OCI-LY1 (cell line): ENCODE data around the gene MARK3.

Experiments used
- H2AFZ ChIP-seq: fragments of 200-600 bp; sonication (generic), shearing (Covaris generic); 2 replicates; pipeline ENCODE4 v1.6.0; 2014; ENCODE audit warnings: antibody characterized with exemption, mild to moderate bottlenecking, low read length
- H3F3A ChIP-seq: fragments of 200-600 bp; sonication (generic), shearing (Covaris generic); 2 replicates; pipeline ENCODE4 v1.6.0; 2014; ENCODE audit warnings: mild to moderate bottlenecking, antibody characterized with exemption, low read length, moderate library complexity; ENCODE audit not compliant: insufficient read depth
- H3K27ac ChIP-seq: fragments of 200-600 bp; sonication (generic); 2 replicates; pipeline ENCODE4 v1.5.1; 2014; ENCODE audit warnings: low read length, mixed run types, mild to moderate bottlenecking, low read depth; ENCODE audit not compliant: poor library complexity, severe bottlenecking
- H3K27me3 ChIP-seq: fragments of 200-600 bp; sonication (generic); 2 replicates; pipeline ENCODE4 v1.6.0; 2014; ENCODE audit warnings: antibody characterized with exemption, mild to moderate bottlenecking, low read length, moderate library complexity; ENCODE audit not compliant: insufficient read depth
- H3K36me3 ChIP-seq: fragments of 200-600 bp; sonication (generic); 2 replicates; pipeline ENCODE4 v1.6.1; 2014; ENCODE audit warnings: mild to moderate bottlenecking, antibody characterized with exemption, low read length, moderate library complexity, mixed read lengths; ENCODE audit not compliant: insufficient read depth
- H3K4me1 ChIP-seq: fragments of 200-600 bp; sonication (generic); 2 replicates; pipeline ENCODE4 v1.5.1; 2014; ENCODE audit warnings: mild to moderate bottlenecking, low read length, moderate library complexity; ENCODE audit not compliant: insufficient read depth, severe bottlenecking
- H3K4me2 ChIP-seq: fragments of 200-600 bp; sonication (generic), shearing (Covaris generic); 2 replicates; pipeline ENCODE4 v1.6.1; 2014; ENCODE audit warnings: low read length
- H3K4me3 ChIP-seq: fragments of 200-600 bp; sonication (generic); 2 replicates; pipeline ENCODE4 v1.5.1; 2014; ENCODE audit warnings: low read length, low read depth, mild to moderate bottlenecking, mixed read lengths; ENCODE audit not compliant: poor library complexity, severe bottlenecking
- H3K79me2 ChIP-seq: fragments of 200-600 bp; shearing (Covaris generic); 2 replicates; pipeline ENCODE4 v1.6.1; 2016; ENCODE audit warnings: mixed run types, low read length, mixed read lengths; ENCODE audit not compliant: insufficient read depth
- H3K9ac ChIP-seq: fragments of 200-600 bp; sonication (generic), shearing (Covaris generic); 2 replicates; pipeline ENCODE4 v1.6.1; 2014; ENCODE audit warnings: mild to moderate bottlenecking, low read length, mixed read lengths
- H3K9me2 ChIP-seq: fragments of 200-600 bp; sonication (generic), shearing (Covaris generic); 2 replicates; pipeline ENCODE4 v1.6.1; 2014; ENCODE audit warnings: low read depth, mild to moderate bottlenecking, low read length, mixed read lengths
- H3K9me3 ChIP-seq: fragments of 200-600 bp; shearing (Covaris generic); 2 replicates; pipeline ENCODE4 v1.6.1; 2014; ENCODE audit warnings: low read length, mixed read lengths
- H4K20me1 ChIP-seq: fragments of 200-600 bp; sonication (generic), shearing (Covaris generic); 2 replicates; pipeline ENCODE4 v1.6.0; 2016; ENCODE audit warnings: mild to moderate bottlenecking, low read length; ENCODE audit not compliant: insufficient read depth
- EZH2 ChIP-seq: fragments of 200-600 bp; sonication (generic), shearing (Covaris generic); IDR thresholded peaks from 2 replicates; pipeline ENCODE4 v1.8.0; 2017; ENCODE audit warnings: borderline replicate concordance, mixed run types, mild to moderate bottlenecking, antibody characterized with exemption, low read length, moderate library complexity, mixed read lengths
- TF ChIP-seq, protein P1 (sequence below): fragments of 200-600 bp; sonication (generic), shearing (Covaris generic); IDR thresholded peaks from 2 replicates; pipeline ENCODE4 v1.5.1; 2017; ENCODE audit warnings: mild to moderate bottlenecking, antibody characterized with exemption, low read length, moderate library complexity, mixed read lengths

The MARK3 gene

DNA sequence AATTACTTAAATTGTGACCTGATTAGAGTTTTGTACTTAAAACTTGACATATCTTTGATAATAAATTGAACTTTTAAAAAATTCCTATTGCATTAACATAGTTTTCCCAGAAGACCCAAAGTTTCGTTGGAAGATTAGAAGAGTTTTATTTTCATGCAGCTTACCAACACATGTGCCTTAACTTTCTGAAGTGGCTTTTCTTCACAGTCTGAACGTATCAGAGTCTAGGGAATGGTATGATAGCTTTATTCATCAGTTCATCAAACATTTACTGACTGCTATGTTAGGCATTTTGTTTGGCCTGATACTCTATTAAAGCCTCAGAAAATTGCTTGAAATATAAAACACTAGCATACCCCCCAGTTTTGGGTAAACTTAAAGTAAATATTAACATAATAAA, 65.2 kb downstream of the MARK3 start:
- Histone ChIP-seq H3K4me3 (no peak overlapping the region), H2AFZ (no peak overlapping the region), H3K9me2 (no peaks in the 10 kb centered on the region), H3F3A (no peaks in the 10 kb centered on the region), H4K20me1 (peaks cover 3% of the 10 kb centered on the region; the same call in 1 of the 2 replicates), H3K27ac (no peak overlapping the region), H3K9me3 (no peaks in the 10 kb centered on the region), H3K4me1 (peaks cover 4% of the 10 kb centered on the region), H3K4me2 (no peak overlapping the region), H3K79me2 (peaks cover 15% of the 10 kb centered on the region), H3K9ac (no peak overlapping the region), H3K27me3 (no peaks in the 10 kb centered on the region), H3K36me3 (peaks cover 19% of the 10 kb centered on the region)
- TF ChIP-seq, protein P1, sequence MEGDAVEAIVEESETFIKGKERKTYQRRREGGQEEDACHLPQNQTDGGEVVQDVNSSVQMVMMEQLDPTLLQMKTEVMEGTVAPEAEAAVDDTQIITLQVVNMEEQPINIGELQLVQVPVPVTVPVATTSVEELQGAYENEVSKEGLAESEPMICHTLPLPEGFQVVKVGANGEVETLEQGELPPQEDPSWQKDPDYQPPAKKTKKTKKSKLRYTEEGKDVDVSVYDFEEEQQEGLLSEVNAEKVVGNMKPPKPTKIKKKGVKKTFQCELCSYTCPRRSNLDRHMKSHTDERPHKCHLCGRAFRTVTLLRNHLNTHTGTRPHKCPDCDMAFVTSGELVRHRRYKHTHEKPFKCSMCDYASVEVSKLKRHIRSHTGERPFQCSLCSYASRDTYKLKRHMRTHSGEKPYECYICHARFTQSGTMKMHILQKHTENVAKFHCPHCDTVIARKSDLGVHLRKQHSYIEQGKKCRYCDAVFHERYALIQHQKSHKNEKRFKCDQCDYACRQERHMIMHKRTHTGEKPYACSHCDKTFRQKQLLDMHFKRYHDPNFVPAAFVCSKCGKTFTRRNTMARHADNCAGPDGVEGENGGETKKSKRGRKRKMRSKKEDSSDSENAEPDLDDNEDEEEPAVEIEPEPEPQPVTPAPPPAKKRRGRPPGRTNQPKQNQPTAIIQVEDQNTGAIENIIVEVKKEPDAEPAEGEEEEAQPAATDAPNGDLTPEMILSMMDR, result no peak
- no peak for TF ChIP-seq EZH2

DNA sequence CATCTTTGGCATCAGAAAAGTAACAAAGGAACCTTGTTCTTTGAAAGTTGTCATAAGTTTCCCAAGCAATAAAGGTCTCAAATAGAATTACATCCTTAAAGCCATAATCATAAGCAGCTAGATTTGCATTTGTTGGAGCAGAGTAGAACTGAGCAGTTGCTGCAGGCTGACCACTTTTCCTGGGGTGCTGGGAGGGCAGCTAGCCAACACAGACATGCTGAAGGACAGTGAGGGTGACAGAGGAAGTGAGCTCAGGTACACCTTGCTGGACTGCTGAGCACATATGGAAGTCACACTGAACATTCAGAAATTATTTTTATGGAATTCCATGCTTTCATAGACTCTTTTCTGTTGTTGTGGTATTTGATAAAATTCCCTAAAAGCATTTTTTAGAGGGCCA, 66.2 kb downstream of the MARK3 start:
- Histone ChIP-seq H3K27me3 (no peaks in the 10 kb centered on the region), H3F3A (no peaks in the 10 kb centered on the region), H3K79me2 (peaks cover 15% of the 10 kb centered on the region), H3K9me2 (no peaks in the 10 kb centered on the region), H3K4me2 (no peak overlapping the region), H3K4me1 (peaks cover 4% of the 10 kb centered on the region), H2AFZ (no peak overlapping the region), H3K27ac (no peak overlapping the region), H3K9me3 (no peaks in the 10 kb centered on the region), H3K9ac (no peak overlapping the region), H3K4me3 (no peak overlapping the region), H3K36me3 (peaks cover 27% of the 10 kb centered on the region), H4K20me1 (peaks cover 3% of the 10 kb centered on the region; the same call in 1 of the 2 replicates)
- TF ChIP-seq EZH2, result no peak
- TF ChIP-seq, protein P1, result no peak

DNA sequence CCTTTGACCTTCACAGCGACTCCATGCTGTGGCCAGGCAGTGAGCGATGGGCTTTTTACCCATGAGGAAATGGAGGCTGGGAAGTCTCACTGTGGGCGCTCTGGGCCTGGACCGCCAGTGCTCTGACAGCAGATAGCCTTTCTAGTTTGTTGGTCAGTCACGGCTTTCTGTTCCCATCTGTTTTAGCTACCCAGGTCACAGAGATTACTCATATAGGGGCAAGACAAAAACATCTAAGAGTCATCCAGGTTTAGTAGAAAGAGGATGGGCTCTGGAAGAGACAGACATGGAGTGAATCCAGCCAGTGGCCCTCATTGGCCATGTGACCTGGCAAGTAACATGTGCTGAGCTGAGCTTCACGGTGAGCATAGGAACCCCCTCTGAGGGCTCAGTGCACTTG, 68.6 kb downstream of the MARK3 start:
- TF ChIP-seq, protein P1, result no peak
- TF ChIP-seq EZH2, result no peak
- H3F3A ChIP-seq, result no peaks in the 10 kb centered on the region
- no peaks in the 10 kb centered on the region for H3K9me3 ChIP-seq
- no peaks in the 10 kb centered on the region for H3K27me3 ChIP-seq
- peaks cover 9% of the 10 kb centered on the region for H3K79me2 ChIP-seq
- no peaks in the 10 kb centered on the region for H3K9me2 ChIP-seq
- H3K4me3 ChIP-seq, result no peak overlapping the region
- no peak overlapping the region for H3K9ac ChIP-seq
- H3K36me3 ChIP-seq, result peaks cover 41% of the 10 kb centered on the region
- H3K4me1 ChIP-seq, result no peaks in the 10 kb centered on the region
- H2AFZ ChIP-seq, result no peak overlapping the region
- no peak overlapping the region for H3K27ac ChIP-seq
- no peak overlapping the region for H3K4me2 ChIP-seq
- H4K20me1 ChIP-seq, result no peaks in the 10 kb centered on the region
